GM18502 (cell line): ENCODE data around the gene CCDC83.
"Not testable (repeated sequence)": the region's sequence is repeated elsewhere in the genome, so short reads cannot be mapped to it uniquely, and the experiment has no call there.

Experiments used
- ATAC-seq: cut with Tn5 transposase; IDR thresholded peaks from one replicate; pipeline ENCODE4 v1.9.1; 2021; ENCODE audit warnings: mild to moderate bottlenecking; ENCODE audit not compliant: unreplicated experiment, poor library complexity

Gene CCDC83

GRCh38 chr11:85835263-85835662, 19.9 kb upstream of the CCDC83 start:
- ATAC-seq: no peak

DNA sequence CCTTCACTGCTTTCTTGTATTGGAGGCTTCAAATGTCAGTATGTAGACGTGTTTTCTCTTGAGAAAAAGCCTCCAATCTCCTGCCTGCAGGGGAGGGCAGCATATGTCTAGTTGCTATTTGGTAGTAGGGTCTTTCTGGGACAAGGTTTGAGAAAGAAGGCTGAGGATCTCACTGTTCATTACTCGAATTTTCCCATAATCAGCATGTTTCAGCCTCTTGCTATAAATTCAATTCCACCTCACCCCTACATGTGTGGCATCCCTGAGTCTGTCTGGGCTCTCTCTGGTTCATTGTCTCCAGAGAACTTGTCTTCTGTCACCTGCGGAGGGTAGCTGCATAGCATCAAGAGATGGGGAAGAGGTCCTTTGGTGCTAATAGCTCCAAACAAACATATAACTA, 19.5 kb upstream of the CCDC83 start:
- no peak for ATAC-seq

DNA sequence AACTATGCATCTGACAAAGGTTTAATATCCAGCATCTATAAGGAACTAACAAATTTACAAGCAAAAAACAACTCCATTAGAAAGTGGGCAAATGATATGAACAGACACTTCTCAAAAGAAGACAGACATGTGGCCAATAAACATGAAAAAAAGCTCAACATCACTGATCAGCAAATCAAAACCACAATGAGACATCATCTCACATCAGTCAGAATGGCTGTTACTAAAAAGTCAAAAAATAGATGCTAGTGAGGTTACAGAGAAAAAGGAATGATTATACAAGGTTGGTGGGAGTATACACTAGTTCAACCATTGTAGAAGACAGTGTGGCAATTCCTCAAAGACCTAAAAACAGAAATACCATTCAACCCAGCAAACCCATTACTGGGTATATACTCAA, 14.3 kb upstream of the CCDC83 start:
- not testable (repeated sequence) for ATAC-seq

DNA sequence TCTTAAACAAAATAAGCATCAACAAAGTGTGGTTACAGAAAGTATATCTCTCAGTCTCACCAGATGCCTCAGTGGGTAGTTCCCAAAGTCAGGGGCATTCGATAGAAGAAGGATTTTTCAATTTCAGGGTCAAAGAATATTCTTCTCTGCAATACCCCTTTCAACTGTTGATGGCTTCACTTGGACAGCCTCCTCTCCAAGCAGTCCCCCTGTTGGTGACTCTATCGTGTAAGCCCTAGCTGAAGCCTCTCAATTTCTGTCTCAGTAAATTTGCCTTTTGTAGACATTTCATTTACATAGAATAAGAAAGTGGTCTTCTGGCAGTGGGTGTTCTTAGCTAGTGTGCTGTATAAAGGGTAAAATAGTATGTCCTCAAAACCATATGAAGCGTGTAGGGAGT, 11.3 kb upstream of the CCDC83 start:
- ATAC-seq: no peak

DNA sequence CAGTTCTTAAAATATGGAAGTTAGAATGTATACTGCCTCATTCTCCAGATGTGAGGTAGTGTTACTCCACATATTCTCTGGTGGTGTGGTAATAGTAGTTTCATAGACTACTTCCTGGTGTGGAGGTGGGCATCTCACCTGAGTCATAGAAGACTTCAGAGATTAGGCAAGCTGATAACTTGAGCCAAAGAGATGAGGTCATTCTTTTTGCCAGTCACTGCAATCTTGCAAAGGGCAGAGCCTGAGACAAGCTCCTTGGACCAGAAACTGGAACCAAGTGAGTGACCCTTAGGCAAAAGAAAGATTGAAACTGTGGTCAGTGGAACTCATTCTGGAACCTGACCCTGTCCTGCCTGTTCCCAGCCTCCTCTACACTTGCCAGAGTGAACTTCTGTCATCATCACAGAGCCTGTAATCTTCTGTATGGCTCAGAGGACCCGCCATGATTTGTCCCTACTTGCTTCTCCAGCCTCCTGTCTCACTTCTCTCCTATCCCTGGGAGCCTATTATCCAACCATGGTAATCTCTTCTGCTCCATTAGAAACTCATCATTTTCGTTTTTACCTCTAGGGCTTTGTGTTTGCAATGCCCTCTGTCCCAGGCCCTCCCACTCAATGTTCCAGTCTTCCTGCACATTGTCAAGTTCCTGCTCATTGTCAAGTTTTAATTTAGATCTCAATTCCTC, 10.6 kb upstream of the CCDC83 start:
- no peak for ATAC-seq

GRCh38 chr11:85845124-85845631, 10.0 kb upstream of the CCDC83 start:
- ATAC-seq: no peak

DNA sequence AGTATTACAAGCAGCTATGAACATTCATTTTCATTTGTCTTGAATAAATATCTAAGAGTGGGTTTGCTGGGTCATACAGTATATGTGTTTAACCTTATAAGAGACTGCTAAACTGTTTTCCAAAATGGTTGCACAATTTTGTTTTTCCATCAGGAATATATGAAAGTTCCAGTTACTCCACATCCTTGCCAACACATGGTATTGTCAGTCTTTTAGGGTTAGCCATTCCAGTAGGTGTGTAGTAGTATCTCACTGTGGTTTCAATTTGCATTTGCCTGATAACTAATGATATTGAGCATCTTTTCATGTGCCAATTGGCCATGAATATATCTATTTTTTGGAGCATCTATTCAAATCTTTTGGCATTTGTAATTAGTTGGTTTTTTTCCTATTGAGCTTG, 7.7 kb upstream of the CCDC83 start:
- no peak for ATAC-seq

DNA sequence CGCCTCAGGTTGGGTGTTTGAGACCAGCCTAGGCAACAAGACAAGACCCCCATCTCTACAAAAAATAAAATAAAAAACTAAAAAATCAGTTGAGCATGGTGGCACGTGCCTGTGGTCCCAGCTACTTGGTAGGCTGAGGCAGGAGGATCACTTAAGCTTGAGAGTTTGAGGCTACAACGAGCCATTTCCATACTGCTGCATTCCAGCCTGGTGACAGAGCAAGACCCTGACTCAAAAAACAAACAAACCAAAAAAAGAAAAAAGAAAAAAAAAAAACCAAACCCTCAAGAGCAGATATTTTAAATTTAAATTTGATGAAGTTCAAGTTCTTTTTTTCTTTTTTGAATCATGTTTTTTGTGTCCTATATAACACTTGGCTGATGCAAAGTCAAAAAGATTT, 7.2 kb upstream of the CCDC83 start:
- no peak for ATAC-seq

DNA sequence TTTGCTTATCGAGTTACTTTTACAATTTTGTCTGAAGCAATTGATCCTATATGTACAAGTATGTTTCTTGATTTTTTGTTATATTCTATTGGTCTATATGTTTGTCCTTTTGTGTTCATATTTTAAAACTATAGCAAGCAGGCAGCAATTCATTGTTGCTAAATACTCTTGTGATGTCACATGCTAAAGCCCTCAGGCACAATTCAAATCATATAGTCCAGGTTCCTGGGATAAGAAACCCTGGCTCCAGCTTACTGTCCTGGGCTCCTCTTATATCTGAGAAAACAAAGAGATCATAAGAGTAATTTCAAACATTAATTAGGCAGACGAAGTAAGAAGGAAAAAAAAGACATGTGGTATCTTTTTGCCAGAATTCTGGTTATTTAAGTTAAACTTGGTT, 6.6 kb upstream of the CCDC83 start:
- no peak for ATAC-seq

DNA sequence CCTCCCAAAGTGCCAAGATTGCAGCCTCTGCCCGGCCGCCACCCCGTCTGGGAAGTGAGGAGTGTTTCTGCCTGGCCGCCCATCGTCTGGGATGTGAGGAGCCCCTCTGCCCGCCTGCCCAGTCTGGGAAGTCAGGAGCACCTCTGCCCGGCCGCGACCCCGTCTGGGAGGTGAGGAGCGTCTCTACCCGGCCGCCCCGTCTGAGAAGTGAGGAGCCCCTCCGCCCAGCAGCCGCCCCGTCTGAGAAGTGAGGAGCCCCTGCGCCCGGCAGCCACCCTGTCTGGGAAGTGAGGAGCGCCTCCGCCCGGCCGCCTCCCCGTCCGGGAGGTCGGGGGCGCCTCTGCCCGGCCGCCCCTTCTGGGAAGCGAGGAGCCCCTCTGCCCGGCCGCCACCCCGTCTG, 2.4 kb upstream of the CCDC83 start:
- not testable (repeated sequence) for ATAC-seq

GRCh38 chr11:85853541-85853940, 1.6 kb upstream of the CCDC83 start:
- not testable (repeated sequence) for ATAC-seq

DNA sequence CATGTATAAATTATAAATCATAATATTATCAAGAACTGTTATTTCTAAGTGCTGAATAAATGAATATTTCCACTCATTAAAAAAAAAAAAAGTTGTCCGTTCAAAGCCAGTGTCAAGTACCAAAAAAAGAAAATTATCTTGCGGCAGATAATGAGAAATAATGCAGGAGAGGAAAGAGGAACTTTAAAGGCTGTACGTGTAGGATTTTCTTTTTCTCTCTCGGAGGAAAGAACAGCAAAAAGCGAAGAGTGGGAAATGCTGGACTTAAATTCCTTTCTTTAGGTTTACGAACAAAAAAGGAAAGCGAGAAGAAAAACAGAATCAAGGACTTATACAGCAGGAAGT, 999 bp upstream of the CCDC83 start:
- ATAC-seq: no peak

DNA sequence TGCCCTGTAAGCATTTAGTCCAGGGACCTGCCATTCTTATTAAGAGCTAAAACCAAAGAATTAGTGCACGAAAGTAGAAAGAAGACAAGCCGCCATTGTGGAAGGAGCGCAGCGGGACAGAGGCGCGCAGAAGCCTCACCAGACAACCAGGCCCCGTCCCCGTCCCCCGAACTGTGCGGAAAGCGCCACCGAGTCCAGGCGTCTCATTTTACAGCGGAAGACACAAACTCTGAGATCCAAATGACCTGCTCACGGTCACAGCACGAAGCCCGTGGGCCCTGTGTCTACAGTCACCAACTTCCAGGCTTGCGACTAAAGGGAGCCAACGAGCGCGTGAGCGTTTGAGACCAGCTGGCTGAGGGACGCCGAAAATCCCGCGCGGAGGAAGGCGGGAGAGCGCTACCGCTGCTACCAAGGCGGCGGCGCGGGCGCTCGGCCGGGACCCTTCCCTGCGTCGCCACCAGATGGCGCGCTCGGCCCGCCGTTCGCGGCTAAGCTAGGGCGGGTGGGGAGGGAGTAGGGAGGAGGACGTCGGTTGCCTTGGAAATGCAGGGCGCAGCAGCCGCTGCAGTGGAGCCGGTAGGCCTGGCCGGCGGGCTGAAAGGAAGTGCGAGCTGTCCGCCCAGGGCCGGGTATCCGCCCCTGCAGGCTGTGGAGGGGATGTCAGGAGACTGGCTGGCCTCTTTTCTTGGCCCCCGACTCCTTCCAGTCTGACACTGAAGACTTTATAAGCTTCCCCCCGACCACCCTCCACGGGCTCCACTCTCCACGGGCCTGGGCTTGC, 434 bp upstream of the CCDC83 start:
- peak; percentile 99 for ATAC-seq

- no peak for ATAC-seq
Observed at GRCh38 chr11:85857098-85857497, 1.9 kb downstream of the CCDC83 start.

GRCh38 chr11:85859541-85859940, 4.4 kb downstream of the CCDC83 start:
- ATAC-seq: not testable (repeated sequence)

DNA sequence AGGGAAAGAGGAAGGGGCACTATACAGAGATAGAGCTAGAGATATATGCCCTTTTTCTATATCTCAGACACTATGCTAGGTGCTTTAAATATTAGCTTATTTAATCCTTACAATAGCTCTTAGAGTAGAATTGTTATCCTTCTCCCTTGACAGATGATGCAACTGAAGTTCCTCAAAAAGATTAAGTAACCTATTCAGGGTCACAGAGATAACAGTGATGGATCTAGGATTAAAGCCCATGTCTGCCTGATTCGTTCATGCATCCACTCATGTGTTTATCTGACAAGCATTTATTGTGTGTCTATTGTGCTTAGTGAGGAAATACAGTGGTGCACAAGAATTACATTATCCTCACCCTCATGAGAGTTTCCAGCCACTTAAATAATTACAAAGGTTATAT, 8.7 kb downstream of the CCDC83 start:
- no peak for ATAC-seq

- no peak for ATAC-seq
Observed at GRCh38 chr11:85866137-85866827, 11.1 kb downstream of the CCDC83 start.

DNA sequence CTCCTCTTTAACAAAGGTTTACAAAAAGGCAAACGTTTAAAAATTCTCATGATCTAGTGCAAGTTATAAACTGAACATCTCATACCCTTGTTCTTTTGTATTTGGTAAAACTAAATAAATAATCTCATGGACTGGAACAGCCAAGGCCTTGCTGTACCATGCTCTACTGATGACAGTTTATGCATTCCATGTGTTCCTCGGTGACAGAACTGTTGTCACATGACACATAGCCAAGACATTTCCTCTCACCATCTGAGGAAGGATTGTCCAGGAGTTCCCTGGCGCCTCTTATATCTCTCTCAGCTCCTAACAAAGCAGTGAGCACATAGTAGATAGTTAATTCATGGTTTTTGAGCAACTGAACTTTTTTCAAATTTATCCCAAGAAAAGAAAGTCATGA, 12.6 kb downstream of the CCDC83 start:
- ATAC-seq: no peak

DNA sequence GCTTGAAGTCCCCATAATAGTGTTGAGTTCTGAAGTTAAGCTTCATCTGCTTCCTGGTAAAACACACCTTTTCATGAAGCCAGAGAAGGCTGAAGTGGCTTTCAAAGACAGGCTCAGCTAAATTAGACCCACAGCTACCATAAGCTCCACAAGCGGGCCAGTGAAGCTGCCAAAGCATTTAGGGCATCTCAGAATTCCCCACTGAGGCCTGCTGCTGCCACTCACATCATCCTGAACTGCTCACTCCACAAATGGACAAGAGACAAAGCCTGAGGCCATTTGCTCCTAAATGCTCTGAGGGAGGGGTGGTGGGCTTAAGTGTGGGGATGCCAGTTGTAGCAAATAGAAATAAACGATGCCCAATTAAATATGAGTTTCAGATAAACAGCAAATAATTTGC, 14.6 kb downstream of the CCDC83 start:
- ATAC-seq: no peak

DNA sequence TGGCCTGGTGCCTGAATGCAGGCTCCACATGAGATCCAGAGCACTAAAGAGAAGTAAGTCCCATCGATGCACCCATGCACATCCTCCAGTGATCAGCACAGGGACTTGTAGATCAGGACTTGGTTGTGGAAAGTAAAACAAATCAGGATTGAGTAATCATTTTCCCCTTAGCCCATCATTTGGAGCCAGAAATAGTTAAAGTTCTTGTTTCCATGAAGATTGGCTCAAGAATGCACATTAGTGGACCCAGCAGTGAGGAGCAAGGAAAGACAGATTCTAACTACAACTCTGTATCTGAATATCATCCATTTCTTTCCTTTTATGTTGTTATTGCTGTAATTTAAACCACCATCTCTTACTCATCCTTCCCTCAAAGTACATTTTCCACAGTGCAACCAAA, 19.1 kb downstream of the CCDC83 start:
- no peak for ATAC-seq

DNA sequence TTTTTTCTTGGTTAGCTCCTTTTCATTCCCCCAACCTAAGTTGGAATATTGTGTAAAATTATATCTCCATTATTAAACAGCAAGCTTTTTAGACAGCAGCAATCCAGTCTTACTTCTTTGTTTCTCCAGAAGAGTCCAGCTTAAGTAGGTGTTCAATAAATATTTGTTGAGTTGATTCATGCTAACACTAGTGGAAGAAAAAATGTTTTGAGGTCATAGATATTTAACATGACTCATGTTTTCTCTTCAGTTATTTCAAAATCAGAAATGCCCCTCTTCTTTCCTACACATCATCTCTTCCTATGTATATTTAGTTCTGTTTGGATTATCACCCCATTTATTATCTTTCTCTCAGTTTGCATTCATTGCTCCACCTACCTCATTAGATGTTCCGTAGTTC, 20.3 kb downstream of the CCDC83 start:
- ATAC-seq: no peak
